MM.1S (cell line): Measurements from ENCODE around the gene NR1D2.

Source experiments
- DNase-seq: peaks from one replicate; pipeline ENCODE4 v3.0.0-alpha.2; 2015
- H2AFZ ChIP-seq: fragments of 300-600 bp; sonication (generic); 2 replicates; pipeline ENCODE4 v1.6.0; 2016; ENCODE audit warnings: antibody characterized with exemption, low read length
- H3F3A ChIP-seq: fragments of 300-600 bp; sonication (generic); 2 replicates; pipeline ENCODE4 v1.6.1; 2016; ENCODE audit warnings: mild to moderate bottlenecking, antibody characterized with exemption, low read length, moderate library complexity, mixed read lengths; ENCODE audit not compliant: insufficient read depth
- H3K27ac ChIP-seq: fragments of 300-600 bp; sonication (generic); 2 replicates; pipeline ENCODE4 v1.5.1; 2016; ENCODE audit warnings: mild to moderate bottlenecking, low read length
- H3K27me3 ChIP-seq: fragments of 300-600 bp; sonication (generic); replicated peaks from 2 replicates; pipeline ENCODE4 v1.6.0; 2016; ENCODE audit warnings: low read length; ENCODE audit not compliant: insufficient read depth
- H3K36me3 ChIP-seq: fragments of 300-600 bp; sonication (generic); replicated peaks from 2 replicates; pipeline ENCODE4 v1.6.1; 2016; ENCODE audit warnings: mild to moderate bottlenecking, low read length, mixed read lengths; ENCODE audit not compliant: insufficient read depth
- H3K4me1 ChIP-seq: fragments of 300-600 bp; sonication (generic); 2 replicates; pipeline ENCODE4 v1.6.1; 2016; ENCODE audit warnings: low read length, mixed read lengths
- H3K4me2 ChIP-seq: fragments of 300-600 bp; sonication (generic); 2 replicates; pipeline ENCODE4 v1.6.0; 2016; ENCODE audit warnings: low read depth, low read length
- H3K4me3 ChIP-seq: fragments of 300-600 bp; sonication (generic); 2 replicates; pipeline ENCODE4 v1.5.1; 2016; ENCODE audit warnings: low read length, mixed read lengths
- H3K79me2 ChIP-seq: fragments of 300-600 bp; sonication (generic); 2 replicates; pipeline ENCODE4 v1.6.1; 2016; ENCODE audit warnings: mixed run types, low read length, mixed read lengths
- H3K9ac ChIP-seq: fragments of 300-600 bp; sonication (generic); 2 replicates; pipeline ENCODE4 v1.6.1; 2016; ENCODE audit warnings: low read length, mixed read lengths
- H3K9me2 ChIP-seq: fragments of 300-600 bp; sonication (generic); replicated peaks from 2 replicates; pipeline ENCODE4 v1.6.1; 2016; ENCODE audit warnings: mild to moderate bottlenecking, low read length, mixed read lengths; ENCODE audit not compliant: insufficient read depth
- H3K9me3 ChIP-seq: fragments of 300-600 bp; sonication (generic); replicated peaks from 2 replicates; pipeline ENCODE4 v1.6.1; 2016; ENCODE audit warnings: mild to moderate bottlenecking, low read length, mixed read lengths; ENCODE audit not compliant: insufficient read depth
- H4K20me1 ChIP-seq: fragments of 300-600 bp; sonication (generic); 2 replicates; pipeline ENCODE4 v1.6.1; 2016; ENCODE audit warnings: mild to moderate bottlenecking, low read length, moderate library complexity, mixed read lengths; ENCODE audit not compliant: insufficient read depth
- EZH2 ChIP-seq: fragments of 300-600 bp; sonication (generic); optimal IDR thresholded peaks from 2 replicates; pipeline ENCODE3; 2017; ENCODE audit warnings: low read depth, mild to moderate bottlenecking, antibody characterized with exemption, low read length, mixed read lengths
- EZH2phosphoT487 ChIP-seq: fragments of 300-600 bp; sonication (generic); IDR thresholded peaks from 2 replicates; pipeline ENCODE4 v1.6.1; 2018; ENCODE audit warnings: antibody characterized with exemption, low read length
- TF ChIP-seq, protein P1 (sequence below): fragments of 300-600 bp; sonication (generic); IDR thresholded peaks from 2 replicates; pipeline ENCODE4 v1.5.1; 2016; ENCODE audit warnings: antibody characterized with exemption, low read length, mixed read lengths

Gene NR1D2

DNA sequence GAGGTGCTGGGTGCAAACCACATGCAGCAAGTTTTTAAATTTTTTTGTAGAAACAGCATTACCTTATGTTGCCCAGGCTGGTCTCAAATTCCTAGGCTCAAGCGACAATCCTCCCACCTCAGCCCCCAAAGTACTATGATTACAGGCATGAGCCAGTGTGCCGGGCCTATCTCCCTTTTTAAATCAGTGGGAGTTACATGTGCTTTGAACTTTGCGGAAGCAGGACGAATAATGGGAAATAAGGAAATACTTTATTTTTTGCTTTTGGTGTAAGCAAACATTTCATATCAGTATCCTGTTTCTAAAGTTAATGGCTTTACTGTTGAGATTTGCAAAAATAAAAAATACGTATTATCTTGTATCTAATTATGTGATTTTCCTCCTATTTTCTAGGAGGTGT is 9.1 kb downstream of the NR1D2 start:
- no peak for TF ChIP-seq EZH2phosphoT487
- TF ChIP-seq, protein P1, sequence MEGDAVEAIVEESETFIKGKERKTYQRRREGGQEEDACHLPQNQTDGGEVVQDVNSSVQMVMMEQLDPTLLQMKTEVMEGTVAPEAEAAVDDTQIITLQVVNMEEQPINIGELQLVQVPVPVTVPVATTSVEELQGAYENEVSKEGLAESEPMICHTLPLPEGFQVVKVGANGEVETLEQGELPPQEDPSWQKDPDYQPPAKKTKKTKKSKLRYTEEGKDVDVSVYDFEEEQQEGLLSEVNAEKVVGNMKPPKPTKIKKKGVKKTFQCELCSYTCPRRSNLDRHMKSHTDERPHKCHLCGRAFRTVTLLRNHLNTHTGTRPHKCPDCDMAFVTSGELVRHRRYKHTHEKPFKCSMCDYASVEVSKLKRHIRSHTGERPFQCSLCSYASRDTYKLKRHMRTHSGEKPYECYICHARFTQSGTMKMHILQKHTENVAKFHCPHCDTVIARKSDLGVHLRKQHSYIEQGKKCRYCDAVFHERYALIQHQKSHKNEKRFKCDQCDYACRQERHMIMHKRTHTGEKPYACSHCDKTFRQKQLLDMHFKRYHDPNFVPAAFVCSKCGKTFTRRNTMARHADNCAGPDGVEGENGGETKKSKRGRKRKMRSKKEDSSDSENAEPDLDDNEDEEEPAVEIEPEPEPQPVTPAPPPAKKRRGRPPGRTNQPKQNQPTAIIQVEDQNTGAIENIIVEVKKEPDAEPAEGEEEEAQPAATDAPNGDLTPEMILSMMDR = no peak
- no peak for TF ChIP-seq EZH2
- no peaks in the 10 kb centered on the region for H3K36me3 ChIP-seq
- H4K20me1 ChIP-seq = no peaks in the 10 kb centered on the region
- no peaks in the 10 kb centered on the region for H3K9me2 ChIP-seq
- no peak overlapping the region for H3K4me3 ChIP-seq
- H3K9me3 ChIP-seq = no peaks in the 10 kb centered on the region
- H3K27me3 ChIP-seq = no peaks in the 10 kb centered on the region
- no peak overlapping the region for H3K9ac ChIP-seq
- H2AFZ ChIP-seq = no peak overlapping the region
- H3K27ac ChIP-seq = no peak overlapping the region
- DNase-seq = no peak
- H3F3A ChIP-seq = peaks cover 11% of the 10 kb centered on the region; the same call in 1 of the 2 replicates
- no peak overlapping the region for H3K4me2 ChIP-seq
- peaks cover 7% of the 10 kb centered on the region for H3K4me1 ChIP-seq
- peaks cover 74% of the 10 kb centered on the region for H3K79me2 ChIP-seq

DNA sequence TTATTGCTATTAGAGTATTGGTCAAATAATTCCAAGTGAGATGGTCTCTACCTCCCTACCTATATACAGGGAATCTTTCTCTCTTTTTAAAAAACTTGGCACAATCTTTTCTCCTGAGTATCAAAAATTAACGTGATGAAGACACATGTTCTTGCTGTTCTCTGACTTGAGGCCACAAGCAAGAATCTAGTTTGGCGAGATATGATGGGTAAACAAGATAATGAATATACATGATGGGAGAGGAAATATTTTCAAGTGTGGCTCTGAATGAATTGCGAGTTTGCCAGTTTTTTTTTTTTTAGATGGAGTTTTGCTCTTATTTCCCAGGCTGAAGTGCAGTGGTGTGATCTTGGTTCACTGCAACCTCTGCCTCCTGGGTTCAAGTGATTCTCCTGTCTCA is 11.6 kb downstream of the NR1D2 start:
- Histone ChIP-seq H3F3A (no peaks in the 10 kb centered on the region), H3K9me2 (no peaks in the 10 kb centered on the region), H3K79me2 (peaks cover 50% of the 10 kb centered on the region)

DNA sequence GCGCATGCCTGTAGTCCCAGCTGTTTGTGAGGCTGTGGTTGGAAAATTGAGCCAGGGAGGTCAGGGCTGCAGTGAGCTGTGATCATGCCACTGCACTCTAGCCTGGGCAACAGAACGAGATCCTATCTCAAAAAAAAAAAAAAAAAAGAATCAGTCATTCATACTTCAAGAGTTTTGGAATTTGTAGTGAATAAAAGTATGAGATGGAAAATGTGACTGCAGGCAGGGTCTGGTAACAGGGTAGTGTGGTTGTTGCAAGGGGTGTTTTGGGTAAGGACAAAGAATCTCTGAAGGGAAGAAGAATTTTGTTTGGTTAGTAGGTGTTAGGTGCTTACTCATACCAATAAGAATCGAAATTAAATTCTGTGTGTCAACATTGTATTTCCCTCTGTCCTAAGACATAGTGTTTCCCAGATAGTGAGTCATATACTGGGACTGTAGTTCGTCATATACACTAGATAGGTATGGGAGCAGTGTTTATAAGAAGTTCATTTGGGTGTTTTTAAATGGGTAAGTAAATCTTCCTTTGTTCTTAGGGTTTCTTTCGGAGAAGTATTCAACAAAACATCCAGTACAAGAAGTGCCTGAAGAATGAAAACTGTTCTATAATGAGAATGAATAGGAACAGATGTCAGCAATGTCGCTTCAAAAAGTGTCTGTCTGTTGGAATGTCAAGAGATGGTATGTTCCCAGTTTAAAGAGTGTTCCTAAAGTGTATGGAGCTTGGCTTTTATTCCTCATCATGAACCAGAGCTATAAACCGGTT is 14.2 kb downstream of the NR1D2 start:
- Histone ChIP-seq H3K4me2 (no peak overlapping the region), H3K9ac (no peak overlapping the region), H3F3A (no peaks in the 10 kb centered on the region), H3K36me3 (no peaks in the 10 kb centered on the region), H3K9me3 (no peaks in the 10 kb centered on the region), H3K9me2 (no peaks in the 10 kb centered on the region), H4K20me1 (no peaks in the 10 kb centered on the region), H3K27ac (no peak overlapping the region), H3K4me1 (no peaks in the 10 kb centered on the region), H3K27me3 (no peaks in the 10 kb centered on the region), H2AFZ (no peak overlapping the region), H3K4me3 (no peak overlapping the region), H3K79me2 (peaks cover 24% of the 10 kb centered on the region)
- TF ChIP-seq, protein P1 = no peak
- TF ChIP-seq EZH2phosphoT487 (no peak), EZH2 (no peak)
- DNase-seq = no peak

More for the DNA sequence above, 11.6 kb downstream of the NR1D2 start:
- Histone ChIP-seq H3K4me1 (no peaks in the 10 kb centered on the region), H3K9ac (no peak overlapping the region), H3K36me3 (no peaks in the 10 kb centered on the region), H3K4me3 (no peak overlapping the region), H4K20me1 (no peaks in the 10 kb centered on the region), H3K27ac (no peak overlapping the region), H2AFZ (no peak overlapping the region), H3K4me2 (no peak overlapping the region), H3K27me3 (no peaks in the 10 kb centered on the region), H3K9me3 (no peaks in the 10 kb centered on the region)
- DNase-seq = no peak
- TF ChIP-seq, protein P1 = no peak
